MM.1S (cell line): ENCODE data around the gene TFPI2.

Source experiments
- EZH2phosphoT487 ChIP-seq: fragments of 300-600 bp; sonication (generic); IDR thresholded peaks from 2 replicates; pipeline ENCODE4 v1.6.1; 2018; ENCODE audit warnings: antibody characterized with exemption, low read length
- TF ChIP-seq, protein P1 (sequence below): fragments of 300-600 bp; sonication (generic); IDR thresholded peaks from 2 replicates; pipeline ENCODE4 v1.5.1; 2016; ENCODE audit warnings: antibody characterized with exemption, low read length, mixed read lengths

DNA sequence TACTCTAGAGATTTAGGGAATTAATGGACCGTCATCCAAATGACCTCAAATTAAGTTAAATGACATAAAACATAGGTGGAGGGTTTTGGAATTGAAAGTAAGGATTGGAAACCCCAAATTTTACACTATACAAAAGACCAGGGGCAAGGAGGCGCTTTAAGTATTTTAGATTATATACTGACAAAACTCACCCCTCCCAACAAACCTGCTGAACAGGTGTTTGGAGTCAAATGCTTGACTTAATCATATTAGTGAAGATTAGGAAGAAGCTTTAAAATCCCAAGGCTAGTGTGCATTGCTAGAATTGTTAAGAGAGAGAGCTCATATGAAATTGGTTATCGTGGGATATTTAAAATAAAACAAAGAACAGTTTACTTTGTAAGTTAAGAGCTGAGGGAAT is 15.7 kb upstream of the TFPI2 start, which contains the start of gene GNGT1:
- TF ChIP-seq, protein P1, sequence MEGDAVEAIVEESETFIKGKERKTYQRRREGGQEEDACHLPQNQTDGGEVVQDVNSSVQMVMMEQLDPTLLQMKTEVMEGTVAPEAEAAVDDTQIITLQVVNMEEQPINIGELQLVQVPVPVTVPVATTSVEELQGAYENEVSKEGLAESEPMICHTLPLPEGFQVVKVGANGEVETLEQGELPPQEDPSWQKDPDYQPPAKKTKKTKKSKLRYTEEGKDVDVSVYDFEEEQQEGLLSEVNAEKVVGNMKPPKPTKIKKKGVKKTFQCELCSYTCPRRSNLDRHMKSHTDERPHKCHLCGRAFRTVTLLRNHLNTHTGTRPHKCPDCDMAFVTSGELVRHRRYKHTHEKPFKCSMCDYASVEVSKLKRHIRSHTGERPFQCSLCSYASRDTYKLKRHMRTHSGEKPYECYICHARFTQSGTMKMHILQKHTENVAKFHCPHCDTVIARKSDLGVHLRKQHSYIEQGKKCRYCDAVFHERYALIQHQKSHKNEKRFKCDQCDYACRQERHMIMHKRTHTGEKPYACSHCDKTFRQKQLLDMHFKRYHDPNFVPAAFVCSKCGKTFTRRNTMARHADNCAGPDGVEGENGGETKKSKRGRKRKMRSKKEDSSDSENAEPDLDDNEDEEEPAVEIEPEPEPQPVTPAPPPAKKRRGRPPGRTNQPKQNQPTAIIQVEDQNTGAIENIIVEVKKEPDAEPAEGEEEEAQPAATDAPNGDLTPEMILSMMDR: no peak
- TF ChIP-seq EZH2phosphoT487: no peak
